WI38 (cell line): Measurements from ENCODE around the gene CDH2.

Experiments
- H3K4me3 ChIP-seq: 2 replicates; pipeline ENCODE4 v1.5.1; 2011; ENCODE audit warnings: low read depth, mild to moderate bottlenecking, control low read depth, low read length
- TF ChIP-seq, protein P1 (sequence below): IDR thresholded peaks from 2 replicates; pipeline ENCODE4 v1.5.1; 2012; ENCODE audit warnings: low read depth, mild to moderate bottlenecking, control low read depth, low read length

Gene CDH2

DNA sequence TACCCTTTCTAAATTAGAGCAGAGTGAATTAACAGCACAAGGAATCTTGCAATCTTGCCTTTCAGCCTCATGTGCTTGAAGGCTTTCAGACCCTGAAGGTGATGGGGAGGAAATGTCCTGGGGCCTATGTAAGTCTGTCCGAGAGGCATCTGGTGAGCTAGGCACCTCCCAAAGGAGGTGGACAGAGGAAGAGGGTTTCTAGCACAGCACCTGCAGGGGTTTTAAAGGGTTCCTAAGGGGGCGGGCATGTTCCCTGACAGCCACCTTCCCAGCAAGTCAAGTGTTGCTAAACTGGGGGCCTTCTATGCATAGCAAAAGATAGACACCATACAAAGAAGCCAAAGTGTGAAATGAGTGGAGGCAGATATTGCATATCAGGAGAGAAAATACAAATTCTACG, 88.5 kb downstream of the CDH2 start:
- TF ChIP-seq, protein P1, sequence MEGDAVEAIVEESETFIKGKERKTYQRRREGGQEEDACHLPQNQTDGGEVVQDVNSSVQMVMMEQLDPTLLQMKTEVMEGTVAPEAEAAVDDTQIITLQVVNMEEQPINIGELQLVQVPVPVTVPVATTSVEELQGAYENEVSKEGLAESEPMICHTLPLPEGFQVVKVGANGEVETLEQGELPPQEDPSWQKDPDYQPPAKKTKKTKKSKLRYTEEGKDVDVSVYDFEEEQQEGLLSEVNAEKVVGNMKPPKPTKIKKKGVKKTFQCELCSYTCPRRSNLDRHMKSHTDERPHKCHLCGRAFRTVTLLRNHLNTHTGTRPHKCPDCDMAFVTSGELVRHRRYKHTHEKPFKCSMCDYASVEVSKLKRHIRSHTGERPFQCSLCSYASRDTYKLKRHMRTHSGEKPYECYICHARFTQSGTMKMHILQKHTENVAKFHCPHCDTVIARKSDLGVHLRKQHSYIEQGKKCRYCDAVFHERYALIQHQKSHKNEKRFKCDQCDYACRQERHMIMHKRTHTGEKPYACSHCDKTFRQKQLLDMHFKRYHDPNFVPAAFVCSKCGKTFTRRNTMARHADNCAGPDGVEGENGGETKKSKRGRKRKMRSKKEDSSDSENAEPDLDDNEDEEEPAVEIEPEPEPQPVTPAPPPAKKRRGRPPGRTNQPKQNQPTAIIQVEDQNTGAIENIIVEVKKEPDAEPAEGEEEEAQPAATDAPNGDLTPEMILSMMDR, result no peak
- H3K4me3 ChIP-seq, result no peak overlapping the region

DNA sequence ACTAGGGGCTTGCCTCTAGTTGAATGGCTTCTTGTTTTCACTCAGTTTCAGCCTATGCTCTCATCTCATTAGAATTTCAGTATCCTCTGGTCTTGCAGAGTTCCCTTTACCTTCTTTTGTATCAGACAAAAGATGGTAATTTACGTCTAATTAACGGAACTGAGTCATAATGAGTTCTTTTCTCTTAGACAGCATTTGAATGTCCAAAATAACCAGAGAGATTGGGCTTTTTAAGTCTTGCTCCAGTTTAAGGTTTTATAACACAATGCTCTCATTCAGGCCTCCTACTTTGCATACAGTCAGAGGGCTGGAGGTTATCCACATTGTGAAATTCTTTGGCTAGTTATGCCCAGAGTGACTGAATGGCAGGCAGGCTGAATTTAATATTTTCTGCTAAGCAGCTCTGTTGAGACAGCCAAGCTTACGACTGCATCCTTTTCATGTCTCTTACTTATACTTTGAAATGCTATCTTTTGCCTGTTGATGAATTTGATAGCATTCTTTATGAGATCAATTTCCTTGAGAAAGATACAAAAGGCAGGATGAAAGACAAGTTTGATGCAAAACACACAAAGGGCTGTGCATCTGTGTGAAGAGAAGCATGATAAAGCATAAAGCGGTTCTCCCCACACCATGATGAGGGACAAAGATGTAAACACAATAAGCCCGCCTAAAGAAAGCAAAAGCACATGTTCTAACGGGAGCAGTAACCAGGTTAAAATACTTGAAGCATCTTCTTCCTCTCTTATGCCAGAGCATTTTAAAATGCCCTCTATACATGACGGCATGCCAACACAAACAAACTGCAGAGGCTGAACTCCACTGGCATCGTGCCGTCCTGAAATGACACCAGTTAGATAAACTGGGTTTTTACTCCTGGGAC, 90.0 kb downstream of the CDH2 start:
- no peak overlapping the region for H3K4me3 ChIP-seq
- TF ChIP-seq, protein P1, result no peak

DNA sequence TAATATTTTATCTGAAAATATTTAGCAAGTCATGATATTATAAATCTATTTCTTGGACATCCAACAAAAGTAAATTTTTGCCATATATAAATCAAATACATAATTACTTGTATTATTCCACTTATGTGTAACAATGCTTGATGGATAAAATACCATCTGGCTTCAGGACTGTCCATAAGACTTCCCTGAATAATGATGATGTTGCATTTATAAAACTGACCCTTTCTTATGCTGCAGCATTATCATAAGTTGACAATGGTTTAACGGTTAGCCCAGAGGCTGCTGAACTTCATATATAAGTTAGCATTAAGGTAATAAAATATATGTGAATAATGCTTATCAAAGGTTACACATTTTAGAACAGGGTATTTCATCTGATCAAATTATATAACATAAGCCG, 95.4 kb downstream of the CDH2 start:
- H3K4me3 ChIP-seq, result no peak overlapping the region
- TF ChIP-seq, protein P1, result no peak

DNA sequence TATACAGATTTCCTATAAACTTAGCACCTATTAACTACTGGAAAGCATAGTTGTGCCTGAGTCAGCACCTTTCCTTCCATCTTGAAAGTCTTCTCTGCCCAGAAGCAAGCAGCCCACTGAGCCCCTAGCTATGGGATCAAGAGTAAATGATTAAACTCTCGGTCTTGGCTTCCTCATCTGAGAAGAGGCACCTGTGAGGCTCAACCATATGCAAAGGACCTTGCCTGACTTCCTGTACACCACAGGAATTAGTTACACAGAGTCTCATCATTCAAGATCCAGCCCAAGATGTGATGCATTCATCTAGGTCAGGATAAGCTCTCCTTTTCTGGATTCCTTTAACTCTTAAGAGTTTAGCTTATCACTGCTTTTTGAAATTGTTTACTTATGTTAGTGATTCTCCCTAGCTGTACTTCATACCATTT, 96.0 kb downstream of the CDH2 start:
- TF ChIP-seq, protein P1, result no peak
- H3K4me3 ChIP-seq, result no peak overlapping the region

DNA sequence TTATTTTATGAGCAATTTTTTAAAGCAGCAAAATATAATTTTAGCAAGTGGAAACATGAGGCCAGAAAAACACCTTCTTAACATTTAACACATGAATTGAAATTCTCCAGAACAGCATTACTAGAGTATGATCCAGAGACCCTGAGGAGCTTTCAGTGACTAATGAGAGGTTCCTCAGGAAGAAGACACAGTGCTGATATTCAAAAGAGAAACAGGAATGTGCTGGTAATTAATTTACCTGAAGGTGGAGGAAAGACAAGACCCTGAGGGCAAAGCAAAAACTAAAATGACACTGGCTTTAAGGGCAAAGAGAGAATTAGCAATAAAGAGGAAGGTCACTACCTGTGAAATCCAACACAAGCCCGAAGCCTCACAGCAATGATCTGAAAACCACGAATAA, 97.0 kb downstream of the CDH2 start:
- H3K4me3 ChIP-seq, result no peak overlapping the region
- TF ChIP-seq, protein P1, result no peak

DNA sequence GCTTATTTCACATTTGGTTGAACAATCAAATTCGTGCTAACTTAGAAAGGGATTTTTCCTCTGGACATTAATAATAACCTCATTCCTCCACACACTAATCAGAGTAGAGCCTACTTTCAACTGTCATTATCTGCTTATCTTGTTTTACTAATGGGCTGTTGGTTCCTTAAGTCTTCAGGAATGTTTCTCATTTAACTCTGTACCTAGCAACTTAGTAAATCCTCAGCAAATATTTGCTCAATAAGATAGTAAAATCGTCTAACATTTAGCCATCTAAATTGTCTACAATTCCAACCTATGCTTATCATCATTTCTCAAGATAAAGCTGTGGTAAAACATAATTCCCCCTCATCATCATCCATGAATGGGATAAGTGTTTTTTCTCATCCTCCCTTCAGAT, 98.1 kb downstream of the CDH2 start:
- TF ChIP-seq, protein P1, result no peak
- no peak overlapping the region for H3K4me3 ChIP-seq

DNA sequence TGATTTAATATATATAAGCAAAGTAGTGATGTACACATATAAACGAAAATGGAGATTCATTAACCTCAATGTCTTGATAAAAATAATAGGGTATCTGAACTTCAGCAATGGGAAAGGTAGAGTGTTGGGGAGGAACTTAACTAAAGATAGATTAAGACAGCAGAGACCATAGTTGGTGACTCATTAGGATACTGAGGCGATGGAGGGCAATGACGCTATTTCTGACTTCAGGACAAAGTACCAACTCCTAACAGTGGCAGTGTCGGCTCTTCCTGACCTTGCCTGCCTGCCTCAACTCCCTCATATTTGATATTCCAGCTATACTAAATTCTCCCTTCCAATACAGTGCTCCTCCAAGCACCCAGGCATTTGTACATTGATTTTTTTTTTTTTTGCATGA, 98.6 kb downstream of the CDH2 start:
- TF ChIP-seq, protein P1, result no peak

More for the DNA sequence above, 98.6 kb downstream of the CDH2 start:
- no peak overlapping the region for H3K4me3 ChIP-seq
